Renal pelvis (tissue), 4 donors: ENCODE measurements around the gene MAP2. TPM values are rescaled to one million over a fixed set of nuclear protein-coding genes. Genes with fewer than 3 reads are reported as not detected.

Experiments used
- DNase-seq: peaks from one replicate; pipeline ENCODE4 v3.0.0-alpha.2; 2013
- polyA plus RNA-seq, 3 donors: library from polyadenylated mRNA; unstranded; fragments of 120-200 nt; gene quantifications; one replicate each; pipeline ENCODE4 v1.2.1, GENCODE V29; 2013; ENCODE audit not compliant: insufficient read length in 3 of 3

MAP2 gene
- polyA plus RNA-seq, 3 donors: 27.9 to 31.7 (median 28.4) TPM

DNA sequence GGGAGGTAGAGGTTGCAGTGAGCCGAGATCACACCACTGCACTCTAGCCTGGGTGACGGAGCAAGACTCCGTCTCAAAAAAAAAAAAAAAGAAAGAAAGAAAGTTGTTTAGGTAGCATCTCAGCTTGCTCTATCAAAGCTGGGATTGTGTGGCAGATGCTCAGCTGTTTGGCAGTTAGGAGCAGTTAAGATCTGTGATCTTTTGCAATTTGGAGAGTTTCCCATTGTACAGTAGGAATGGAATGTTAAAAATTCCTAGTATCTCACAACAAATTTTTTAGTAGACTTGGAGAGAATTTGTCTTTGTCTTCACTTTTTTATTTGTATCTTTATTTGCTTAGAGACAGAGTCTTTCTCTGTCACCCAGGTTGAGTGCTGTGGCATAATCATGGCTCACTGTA, 224.9 kb downstream of the MAP2 start:
- DNase-seq: no peak

DNA sequence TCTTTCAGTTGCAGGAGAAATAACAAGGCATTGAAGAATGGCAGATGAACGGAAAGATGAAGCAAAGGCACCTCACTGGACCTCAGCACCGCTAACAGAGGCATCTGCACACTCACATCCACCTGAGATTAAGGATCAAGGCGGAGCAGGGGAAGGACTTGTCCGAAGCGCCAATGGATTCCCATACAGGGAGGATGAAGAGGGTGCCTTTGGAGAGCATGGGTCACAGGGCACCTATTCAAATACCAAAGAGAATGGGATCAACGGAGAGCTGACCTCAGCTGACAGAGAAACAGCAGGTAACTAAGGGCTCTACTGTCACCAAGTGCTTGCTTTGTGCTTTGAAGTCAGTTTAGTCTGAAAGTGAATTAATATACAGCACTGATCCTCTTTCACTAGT, 229.3 kb downstream of the MAP2 start:
- no peak for DNase-seq

DNA sequence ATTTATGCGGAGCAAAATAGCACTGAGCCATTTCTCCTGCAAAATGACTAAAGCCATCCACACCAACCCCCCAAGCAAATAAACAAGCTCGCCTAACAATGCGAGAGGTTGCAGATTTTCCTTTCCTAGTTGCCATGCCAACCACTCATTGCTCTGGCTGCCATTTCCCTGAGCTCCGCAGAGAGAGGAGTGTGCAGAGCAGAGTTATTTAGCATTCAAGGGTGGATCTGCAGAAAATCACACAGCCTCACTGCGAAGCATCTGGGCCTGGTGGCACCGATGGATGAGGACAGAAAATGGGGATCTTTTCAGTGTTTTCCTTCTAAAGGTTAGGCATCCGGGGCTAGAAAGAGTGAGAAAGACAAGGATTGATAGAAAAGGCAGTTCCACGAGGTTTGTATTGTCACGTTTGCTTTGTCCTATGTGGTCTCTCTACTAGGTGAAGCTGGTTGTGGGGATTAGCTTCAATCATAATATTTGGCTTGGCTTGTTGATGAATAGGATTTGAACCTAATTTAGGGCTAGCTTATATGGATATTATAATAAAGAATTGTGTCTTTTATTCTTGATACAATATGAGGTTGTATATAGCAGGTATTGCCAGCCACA, 237.5 kb downstream of the MAP2 start:
- no peak for DNase-seq

DNA sequence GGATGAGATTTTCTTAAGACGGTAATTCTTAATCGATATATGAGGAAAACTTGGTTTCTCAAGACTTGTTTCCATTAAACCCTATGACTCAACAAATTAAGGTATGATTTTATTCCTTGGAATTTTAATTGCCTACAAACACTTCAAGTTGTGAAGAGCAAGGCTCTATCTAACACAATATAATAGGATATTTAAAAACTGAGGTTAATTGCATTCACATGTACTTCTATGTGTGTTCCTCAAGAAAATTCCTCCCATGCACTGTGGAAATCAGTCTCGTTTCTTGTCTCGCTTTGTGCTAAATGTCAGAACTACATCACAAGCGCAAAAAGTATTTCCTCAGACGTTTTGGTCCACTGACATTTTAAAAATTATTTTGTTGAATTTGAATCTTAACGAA, 238.2 kb downstream of the MAP2 start:
- DNase-seq: no peak

DNA sequence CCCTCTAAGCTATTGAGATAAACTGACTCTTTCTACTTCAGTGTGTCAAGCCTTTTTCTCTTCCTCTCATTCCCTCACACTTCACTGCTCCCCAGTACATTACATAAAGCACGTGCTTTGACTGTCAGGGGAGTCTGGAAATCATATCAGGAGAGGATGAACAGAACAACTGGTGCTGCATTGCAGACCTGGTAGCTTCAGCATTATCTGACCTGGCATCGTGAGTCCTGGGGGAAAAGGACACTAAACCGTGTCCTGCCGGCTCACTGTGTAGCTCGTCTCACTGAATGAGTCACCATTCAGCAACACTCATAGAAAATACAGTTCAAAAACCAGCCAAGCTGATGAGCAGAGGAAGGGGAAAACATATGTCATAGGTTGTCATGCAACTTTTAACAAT, 239.3 kb downstream of the MAP2 start:
- no peak for DNase-seq

DNA sequence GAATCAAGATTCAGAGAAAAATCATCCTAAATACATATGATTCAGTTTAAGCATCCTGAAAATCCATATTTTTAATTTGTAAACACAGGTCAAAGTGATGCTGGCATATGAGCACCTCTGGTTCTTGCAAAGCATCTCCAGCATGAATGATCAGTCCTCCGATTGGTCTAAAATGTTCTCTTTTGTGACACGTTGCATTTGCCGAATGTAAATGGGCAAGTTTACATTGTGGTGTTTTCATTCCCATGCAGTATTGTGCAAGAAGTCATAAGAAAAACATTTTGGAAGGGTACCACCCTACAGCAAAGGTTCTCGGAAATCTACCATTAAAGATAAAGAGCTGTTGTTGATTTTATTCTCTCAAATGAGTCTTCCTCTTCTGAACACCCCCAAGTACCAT, 239.8 kb downstream of the MAP2 start:
- no peak for DNase-seq

DNA sequence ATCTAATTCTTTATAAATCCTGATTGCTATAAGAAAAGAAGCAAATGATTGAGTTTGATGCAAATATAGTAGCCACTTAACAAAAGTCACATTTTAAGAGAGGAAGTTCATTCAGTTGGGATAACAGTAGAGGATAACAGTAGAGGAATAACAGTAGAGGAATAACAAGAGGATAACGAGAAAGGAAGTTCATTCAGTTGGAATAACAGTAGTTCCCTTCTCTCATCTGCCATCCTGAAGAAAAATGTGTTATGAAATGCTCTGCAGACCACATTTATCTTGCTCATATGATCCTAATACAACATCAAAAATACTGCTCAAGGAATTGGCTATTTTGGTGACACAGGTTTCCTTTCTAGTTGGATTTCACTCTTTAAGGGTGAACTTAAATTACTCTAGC, 242.4 kb downstream of the MAP2 start:
- DNase-seq: no peak

DNA sequence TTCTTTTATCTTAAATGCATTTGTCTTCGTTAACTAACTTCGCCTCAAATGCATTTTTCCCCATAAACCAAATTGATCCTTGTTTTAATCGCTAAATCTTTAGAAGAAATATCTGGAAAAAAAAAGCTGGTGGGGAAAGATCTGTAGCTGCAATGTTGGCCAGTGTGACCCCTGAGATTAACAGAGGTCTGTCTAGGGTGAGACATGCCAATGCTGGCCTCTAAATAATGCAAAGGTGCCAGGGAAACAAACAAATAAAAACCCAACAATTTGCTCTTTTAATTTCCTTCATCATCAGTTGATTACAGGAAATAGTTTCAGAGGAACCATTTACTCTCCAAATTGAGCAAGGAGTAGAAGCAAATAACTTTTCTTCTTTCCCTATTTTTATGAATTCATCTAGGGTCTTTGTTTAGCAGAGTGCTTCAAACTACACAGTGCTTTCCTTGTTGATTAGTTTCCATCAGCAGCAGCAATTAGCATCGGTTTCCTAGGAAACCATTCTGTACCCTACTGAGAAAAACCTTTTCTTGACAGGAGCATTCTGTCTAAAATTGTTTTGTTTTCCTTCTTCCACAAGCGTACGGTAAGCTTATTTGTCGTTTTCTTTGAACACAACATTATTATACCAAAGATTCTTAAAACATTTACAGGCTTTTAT, 247.3 kb downstream of the MAP2 start:
- DNase-seq: no peak

DNA sequence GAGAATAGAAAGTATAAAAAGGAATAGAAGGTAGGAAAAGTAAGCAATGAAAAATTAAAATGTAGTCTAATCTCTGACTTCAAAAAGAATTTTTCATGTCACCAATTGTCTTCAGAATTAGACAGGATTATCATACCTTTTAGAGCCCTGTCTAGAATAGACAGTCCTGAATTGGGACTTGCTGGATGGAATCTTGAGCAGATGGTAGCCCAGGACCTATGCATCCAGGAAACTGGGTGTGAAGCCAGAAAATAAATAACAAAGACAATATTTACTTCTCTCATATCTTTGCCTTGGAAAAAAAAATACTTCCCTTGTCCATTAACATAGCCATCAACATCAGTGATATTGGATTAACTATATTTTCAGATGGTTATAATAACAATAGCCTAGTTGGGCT, 250.0 kb downstream of the MAP2 start:
- no peak for DNase-seq

DNA sequence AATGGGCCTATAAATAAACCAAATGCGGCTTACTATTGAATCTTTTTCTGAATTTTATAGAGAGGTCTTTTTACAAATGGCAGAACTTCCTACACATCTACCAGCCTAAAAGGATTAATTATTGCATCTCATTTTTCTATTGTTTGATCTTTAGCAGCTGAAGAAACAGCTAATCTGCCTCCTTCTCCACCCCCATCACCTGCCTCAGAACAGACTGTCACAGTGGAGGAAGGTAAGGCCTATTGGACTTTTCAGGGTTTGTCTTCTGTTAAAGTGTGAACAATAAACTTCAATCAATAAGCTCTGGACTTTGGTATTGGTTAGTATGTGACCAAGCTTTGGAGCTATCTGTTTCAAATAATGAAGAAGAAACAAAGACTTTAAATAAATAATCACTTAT, 256.7 kb downstream of the MAP2 start:
- no peak for DNase-seq

DNA sequence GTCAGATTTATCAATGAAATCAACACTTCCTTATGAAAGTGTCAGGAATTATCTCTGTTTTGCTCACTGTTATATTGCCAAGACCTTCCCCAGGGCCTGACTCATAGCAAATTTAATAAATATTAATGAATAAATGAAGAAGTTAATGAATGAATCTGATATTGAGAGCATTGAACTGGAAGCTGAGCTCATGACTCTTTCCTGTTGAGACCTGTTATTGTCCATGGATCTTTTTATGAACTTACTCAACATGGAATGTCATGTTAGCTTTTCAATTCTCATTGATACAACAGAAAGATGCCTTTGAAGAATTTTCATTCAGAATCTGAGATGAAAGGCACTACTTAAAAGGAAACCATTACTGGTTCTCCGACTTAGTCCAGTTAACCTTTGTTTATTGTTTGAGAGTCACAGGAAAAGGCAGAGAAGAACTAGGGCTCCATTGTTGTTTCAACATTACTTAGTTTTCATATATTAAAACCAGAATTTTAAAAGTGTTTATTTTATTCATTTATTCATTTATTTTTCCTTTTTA, 257.4 kb downstream of the MAP2 start:
- no peak for DNase-seq

DNA sequence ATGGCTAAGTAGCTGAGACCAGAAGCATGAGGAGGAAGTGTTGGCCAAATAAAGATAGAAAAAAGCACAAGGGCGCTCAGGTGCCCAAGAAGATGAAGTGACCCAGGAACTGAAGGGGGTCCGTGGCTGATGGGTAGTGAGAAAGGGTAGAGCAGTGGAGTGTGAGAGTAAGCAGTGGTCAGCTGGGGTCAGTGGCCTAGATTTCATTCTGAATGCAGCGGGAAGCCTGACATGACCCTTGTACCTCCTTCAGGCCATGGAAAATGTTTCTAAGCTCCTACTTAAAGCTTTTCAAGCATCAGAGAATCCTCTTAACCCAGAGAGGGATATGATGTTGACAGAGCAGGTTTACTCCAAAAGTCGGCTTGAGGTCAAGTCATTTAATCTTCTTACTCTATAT, 258.8 kb downstream of the MAP2 start:
- DNase-seq: no peak

DNA sequence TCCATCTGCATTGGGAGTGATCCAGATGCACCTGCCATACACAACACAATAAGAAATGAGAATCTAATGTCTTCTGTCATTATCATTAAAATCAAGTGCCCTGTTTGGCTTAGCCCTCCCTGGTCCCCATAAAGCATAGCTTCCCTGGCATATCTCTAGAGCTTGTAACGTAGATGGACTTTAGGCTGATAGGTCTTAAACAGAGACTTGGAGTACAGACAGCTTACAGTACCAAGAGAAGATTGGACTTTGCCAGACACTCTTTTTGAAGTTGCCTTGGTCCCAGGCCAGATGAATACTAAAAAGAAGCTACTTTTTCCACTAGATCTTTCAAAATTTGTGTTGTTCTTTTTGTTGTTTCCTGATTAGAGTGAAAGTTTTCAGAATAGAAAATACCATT, 261.5 kb downstream of the MAP2 start:
- no peak for DNase-seq

DNA sequence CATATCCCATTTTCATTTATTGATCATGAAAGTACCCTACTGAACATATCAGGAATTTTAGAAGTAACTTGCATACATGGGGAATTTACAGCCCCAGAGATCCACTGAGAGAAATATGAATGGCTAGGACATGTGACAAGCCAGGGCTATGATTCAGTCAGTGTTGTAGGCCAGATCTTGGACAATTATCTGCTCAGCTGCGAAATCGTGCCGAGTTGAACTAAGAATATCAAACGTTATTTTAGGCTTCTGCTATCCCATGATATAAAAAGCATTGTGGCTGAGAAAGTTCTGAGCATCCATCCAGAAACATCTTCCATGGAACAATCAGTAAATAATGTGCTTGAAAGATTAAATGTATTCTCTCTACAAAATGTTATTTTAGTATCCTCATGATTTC, 262.1 kb downstream of the MAP2 start:
- no peak for DNase-seq

DNA sequence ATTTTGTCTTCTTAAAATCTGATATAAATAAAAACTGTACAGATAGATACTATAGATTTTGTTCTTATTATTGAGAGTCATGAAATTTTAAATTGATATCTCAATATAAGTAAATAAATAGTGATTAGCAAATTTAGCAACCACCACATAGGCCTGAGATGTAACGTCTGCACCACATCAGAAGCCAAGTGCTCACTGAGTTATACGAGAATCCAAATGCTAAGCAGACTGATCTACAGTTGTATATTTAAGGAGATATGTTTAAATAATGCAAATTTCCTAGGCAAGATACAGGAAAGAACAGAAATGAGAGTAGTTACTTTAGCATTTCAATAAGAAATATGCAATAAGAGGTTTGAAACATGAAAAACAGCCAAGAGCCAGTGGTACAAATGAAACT, 262.6 kb downstream of the MAP2 start:
- DNase-seq: no peak

DNA sequence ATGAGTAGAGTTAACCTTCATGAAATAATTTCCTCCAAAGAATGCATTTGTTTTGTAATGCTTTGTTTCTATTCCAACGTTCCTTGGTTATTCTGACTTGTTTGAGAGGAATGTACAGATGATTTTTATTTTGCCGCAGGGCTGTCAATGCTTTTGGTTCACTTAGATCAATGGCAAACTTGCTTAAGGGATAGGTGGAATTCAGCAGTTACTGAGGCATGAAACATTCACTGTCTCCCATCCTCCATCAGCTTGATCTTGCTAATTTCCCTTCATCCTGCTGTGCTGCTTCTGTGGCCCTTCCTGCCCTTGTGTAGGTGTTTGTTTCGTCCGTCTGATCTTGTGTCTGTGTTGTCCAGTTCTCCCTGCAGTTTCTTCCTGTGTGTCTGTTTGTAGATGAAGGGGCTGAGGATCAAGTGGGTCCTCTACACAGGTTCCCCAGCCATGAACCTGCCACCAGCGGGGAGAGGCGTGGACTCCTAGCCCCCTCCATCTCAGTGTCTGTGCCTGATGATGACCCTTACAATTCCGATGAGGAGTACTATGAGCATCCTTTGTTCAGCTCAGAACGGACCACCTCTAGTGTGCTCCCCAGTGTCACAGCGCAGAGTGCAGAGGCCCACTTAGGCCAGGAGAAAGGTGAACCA, 263.6 kb downstream of the MAP2 start:
- no peak for DNase-seq

DNA sequence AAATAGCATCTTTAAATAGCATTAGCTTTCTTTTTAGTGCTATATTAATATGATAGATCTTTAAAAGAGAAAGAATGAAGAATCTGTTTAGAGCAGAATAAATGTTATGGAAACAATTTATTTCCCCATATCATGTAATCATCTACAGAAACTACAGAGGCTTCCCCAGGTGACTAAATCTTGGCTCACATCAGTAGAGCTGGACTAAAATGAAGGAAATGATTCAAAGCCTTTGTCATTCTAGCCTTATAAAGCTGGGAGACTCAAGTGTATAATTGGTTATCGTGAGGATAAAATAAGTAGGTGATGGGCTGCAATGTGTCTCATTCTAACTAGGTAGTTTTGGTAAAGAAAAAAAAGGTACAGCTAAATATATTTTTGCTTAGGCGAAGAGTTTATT, 264.5 kb downstream of the MAP2 start:
- DNase-seq: no peak

DNA sequence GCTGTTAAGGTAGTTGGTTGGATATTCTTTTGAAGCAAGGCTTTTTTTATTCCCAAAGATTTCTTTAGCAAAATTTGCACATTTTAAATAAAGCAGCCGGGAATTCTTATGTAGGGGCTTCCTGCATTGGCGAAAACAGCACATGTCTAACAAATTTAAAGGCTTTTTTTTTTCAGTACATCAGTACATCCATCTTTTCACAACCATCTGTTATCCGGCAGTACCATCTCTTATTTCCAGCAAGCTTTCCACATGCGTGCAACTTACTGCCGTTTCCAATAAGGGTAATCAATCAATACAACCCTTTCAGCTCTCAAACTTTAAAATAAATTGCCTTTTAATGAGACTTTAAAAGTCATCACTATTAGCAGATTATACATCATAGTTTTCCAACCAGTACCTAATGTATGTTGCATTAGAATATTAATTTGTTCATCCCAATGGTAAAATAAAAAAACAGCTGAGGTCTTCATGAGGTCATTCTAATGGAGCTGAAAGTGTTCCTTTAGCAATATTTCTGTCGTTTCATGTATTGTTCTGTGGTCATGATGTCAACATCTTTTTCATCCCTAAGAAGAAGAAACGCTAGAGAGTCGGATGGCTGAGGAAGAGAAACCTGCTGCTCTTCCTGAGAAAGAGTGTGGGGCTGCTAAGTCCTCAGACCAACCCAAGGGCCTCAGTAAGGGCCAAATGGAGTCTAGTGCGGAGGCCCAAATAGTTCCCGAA, 266.3 kb downstream of the MAP2 start:
- DNase-seq: no peak

DNA sequence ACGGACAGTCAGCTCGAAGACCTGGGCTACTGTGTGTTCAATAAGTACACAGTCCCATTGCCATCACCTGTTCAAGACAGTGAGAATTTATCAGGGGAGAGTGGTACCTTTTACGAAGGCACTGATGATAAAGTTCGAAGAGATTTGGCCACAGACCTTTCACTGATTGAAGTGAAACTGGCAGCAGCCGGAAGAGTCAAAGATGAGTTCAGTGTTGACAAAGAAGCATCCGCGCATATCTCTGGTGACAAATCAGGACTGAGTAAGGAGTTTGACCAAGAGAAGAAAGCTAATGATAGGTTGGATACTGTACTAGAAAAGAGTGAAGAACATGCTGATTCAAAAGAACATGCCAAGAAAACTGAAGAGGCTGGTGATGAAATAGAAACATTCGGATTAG, 270.9 kb downstream of the MAP2 start:
- no peak for DNase-seq

DNA sequence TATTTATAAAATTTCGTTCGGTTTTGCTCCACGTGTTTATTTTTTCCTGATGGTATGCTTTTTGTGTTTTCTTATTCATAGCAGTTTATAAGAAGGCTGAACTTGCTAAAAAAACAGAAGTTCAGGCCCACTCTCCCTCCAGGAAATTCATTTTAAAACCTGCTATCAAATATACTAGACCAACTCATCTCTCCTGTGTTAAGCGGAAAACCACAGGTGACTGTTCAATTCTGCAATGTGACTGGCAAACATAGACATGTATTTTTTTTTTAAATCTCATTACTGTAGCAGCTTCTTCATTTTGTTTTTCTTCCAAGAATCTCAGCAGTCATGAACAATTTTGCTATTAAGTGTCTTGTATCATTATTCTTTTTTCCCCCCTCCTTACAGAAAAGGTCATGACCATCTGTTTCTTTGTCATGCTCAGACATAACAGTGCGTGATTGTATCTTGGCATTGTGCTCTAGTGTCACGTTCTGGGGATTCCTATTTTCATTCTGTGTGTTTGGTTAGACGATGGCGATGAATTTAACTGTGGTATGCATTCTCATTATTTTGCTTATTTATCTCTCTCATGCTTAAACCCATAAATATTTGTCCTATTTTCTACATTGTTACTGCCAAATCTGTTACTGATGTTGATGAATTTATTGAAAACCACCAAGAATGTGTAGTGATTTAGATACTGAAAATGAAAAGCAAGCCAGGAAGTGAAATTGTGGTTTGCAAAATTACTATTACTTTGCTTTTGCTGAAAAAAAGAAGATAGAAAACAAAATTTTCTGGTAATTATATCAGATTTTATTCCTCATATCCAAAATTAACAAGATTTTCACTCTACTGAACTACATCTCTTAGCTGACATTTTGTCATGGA, 273.2 kb downstream of the MAP2 start:
- DNase-seq: no peak

DNA sequence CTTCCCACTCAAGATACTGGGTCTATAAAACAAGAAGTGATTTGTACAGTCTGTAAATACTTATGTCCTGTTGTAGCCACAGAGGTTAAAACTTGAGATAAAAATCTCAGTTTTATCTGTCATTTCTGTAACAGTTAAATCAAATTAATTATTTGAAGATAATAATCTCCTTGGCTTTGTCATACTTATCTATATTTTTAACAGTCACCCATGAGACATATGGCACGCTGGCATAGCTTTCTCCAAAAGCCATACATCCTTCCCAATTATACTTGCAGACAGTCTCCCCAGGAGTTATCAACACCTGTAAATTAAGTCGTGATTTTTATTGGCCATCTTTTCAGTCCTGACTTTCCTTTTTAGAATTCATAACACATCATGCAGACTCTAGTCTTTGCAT, 278.9 kb downstream of the MAP2 start:
- no peak for DNase-seq

DNA sequence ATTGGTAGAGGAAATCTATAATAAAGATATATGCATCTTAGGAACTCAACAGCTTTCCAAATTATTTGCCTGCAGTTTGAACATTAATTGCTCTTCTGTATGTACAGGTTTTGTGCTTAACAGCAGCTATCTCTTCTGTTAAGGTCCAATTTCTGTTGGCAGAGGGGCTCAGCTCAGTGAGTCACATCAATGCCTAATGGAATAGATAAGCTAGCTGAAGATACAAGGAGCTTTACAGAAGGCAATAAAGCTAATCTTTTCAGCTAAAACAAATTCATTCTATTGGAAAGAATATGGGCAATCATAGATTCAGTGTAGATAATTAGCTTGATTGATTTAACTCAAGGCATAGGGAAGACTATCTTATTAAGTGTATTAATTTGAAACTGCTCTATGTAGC, 289.4 kb downstream of the MAP2 start:
- no peak for DNase-seq
